K562 (cell line): ENCODE results near the gene TTC39C.

Experiments
- JUNB ChIP-seq: fragments of 450-650 bp; formaldehyde crosslinking; conservative IDR thresholded peaks from 2 replicates; pipeline ENCODE4 v1.4.0; 2020; ENCODE audit warnings: mild to moderate bottlenecking
- SMAD3 ChIP-seq: fragments of 450-650 bp; formaldehyde crosslinking; conservative IDR thresholded peaks from 2 replicates; pipeline ENCODE4 v1.4.0; 2020; ENCODE audit warnings: mild to moderate bottlenecking
- ZBED1 ChIP-seq: IDR thresholded peaks from 2 replicates; pipeline ENCODE4 v1.6.1; 2014
- TF ChIP-seq, protein P1 (sequence below), 3 experiments: IDR thresholded peaks in 2 of 3; conservative IDR thresholded peaks in 1 of 3; 2 replicates each; pipeline ENCODE4 v1.5.1; 2011 to 2012; ENCODE audit warnings: low read length in 3 of 3, mild to moderate bottlenecking in 3 of 3, control low read depth in 2 of 3, improper control_type of control experiment in 1 of 3, inconsistent platforms in 1 of 3, low read depth in 1 of 3, mixed read lengths in 1 of 3, moderate library complexity in 1 of 3; ENCODE audit not compliant: insufficient read depth in 2 of 3

DNA sequence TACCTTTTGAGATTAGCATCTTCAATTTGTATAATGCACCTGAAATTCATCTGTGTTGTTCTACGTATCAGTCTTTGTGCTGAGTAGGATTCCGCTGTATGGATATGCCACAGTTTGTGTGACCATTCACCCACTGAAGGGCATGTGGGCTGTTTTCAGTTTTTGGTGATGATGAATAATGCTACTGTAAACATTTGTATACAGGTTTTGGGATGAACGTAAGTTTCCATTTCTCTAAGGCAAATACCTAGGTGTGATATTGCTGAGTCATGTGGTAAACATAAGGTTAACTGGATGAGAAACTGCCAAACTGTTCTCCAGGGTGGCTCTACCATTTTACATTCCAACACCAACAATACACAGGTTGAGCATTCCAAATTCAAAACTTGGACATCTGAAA, 159.4 kb downstream of the TTC39C start:
- TF ChIP-seq ZBED1: no peak
- TF ChIP-seq JUNB (CRISPR knock-in tag): no peak
- TF ChIP-seq, protein P1, sequence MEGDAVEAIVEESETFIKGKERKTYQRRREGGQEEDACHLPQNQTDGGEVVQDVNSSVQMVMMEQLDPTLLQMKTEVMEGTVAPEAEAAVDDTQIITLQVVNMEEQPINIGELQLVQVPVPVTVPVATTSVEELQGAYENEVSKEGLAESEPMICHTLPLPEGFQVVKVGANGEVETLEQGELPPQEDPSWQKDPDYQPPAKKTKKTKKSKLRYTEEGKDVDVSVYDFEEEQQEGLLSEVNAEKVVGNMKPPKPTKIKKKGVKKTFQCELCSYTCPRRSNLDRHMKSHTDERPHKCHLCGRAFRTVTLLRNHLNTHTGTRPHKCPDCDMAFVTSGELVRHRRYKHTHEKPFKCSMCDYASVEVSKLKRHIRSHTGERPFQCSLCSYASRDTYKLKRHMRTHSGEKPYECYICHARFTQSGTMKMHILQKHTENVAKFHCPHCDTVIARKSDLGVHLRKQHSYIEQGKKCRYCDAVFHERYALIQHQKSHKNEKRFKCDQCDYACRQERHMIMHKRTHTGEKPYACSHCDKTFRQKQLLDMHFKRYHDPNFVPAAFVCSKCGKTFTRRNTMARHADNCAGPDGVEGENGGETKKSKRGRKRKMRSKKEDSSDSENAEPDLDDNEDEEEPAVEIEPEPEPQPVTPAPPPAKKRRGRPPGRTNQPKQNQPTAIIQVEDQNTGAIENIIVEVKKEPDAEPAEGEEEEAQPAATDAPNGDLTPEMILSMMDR (IDR thresholded peaks at IDR 0.05 in 2 of 3, conservative IDR thresholded peaks at IDR 0.05 in 1 of 3; ENCODE audit: insufficient read depth in 2 of 3, low read depth in 1 of 3, low read length in 3 of 3): no peak
- no peak for TF ChIP-seq SMAD3 (CRISPR knock-in tag)
